Hepatocyte (in vitro differentiated cells): ENCODE results near the gene CCDC59. TPM values are rescaled to one million over a fixed set of nuclear protein-coding genes. Genes with fewer than 3 reads are reported as not detected.

Source experiments
- DNase-seq: peaks from one replicate; pipeline ENCODE4 v3.0.0-alpha.2; 2016; ENCODE audit warnings: low spot score
- H2AFZ ChIP-seq: fragments of 200-600 bp; sonication (generic); 2 replicates; pipeline ENCODE4 v1.6.0; 2016; ENCODE audit warnings: antibody characterized with exemption, mild to moderate bottlenecking
- H3K27ac ChIP-seq: fragments of 200-600 bp; sonication (generic); 2 replicates; pipeline ENCODE4 v1.5.1; 2016; ENCODE audit warnings: mild to moderate bottlenecking
- H3K27me3 ChIP-seq: fragments of 200-600 bp; sonication (generic); 2 replicates; pipeline ENCODE4 v1.6.1; 2016
- H3K36me3 ChIP-seq: fragments of 200-600 bp; sonication (generic); replicated peaks from 2 replicates; pipeline ENCODE4 v1.5.1; 2016; ENCODE audit warnings: low read depth; ENCODE audit not compliant: insufficient read depth
- H3K4me1 ChIP-seq: fragments of 200-600 bp; sonication (generic); 2 replicates; pipeline ENCODE4 v1.5.1; 2016; ENCODE audit warnings: mild to moderate bottlenecking, moderate library complexity; ENCODE audit not compliant: insufficient read depth
- H3K4me2 ChIP-seq: fragments of 200-600 bp; sonication (generic); 2 replicates; pipeline ENCODE4 v1.6.0; 2016
- H3K4me3 ChIP-seq: fragments of 200-600 bp; sonication (generic); 2 replicates; pipeline ENCODE4 v1.5.1; 2016; ENCODE audit warnings: mild to moderate bottlenecking
- H3K79me2 ChIP-seq: fragments of 200-600 bp; sonication (generic); 2 replicates; pipeline ENCODE4 v1.6.0; 2017; ENCODE audit warnings: mild to moderate bottlenecking
- H3K9me2 ChIP-seq: fragments of 200-600 bp; sonication (generic); replicated peaks from 2 replicates; pipeline ENCODE4 v1.6.0; 2017; ENCODE audit warnings: mild to moderate bottlenecking; ENCODE audit not compliant: insufficient read depth
- H3K9me3 ChIP-seq: fragments of 200-600 bp; sonication (generic); 2 replicates; pipeline ENCODE4 v1.5.1; 2016; ENCODE audit warnings: low read depth, mild to moderate bottlenecking
- H4K20me1 ChIP-seq: fragments of 200-600 bp; sonication (generic); 2 replicates; pipeline ENCODE4 v1.6.0; 2016; ENCODE audit warnings: mild to moderate bottlenecking; ENCODE audit not compliant: insufficient read depth, poor library complexity, severe bottlenecking
- EZH2 ChIP-seq: fragments of 200-600 bp; sonication (generic); IDR thresholded peaks from 2 replicates; pipeline ENCODE4 v1.6.1; 2016; ENCODE audit warnings: antibody characterized with exemption, mild to moderate bottlenecking, borderline replicate concordance
- EZH2phosphoT487 ChIP-seq: fragments of 200-600 bp; sonication (generic); IDR thresholded peaks from one replicate; pipeline ENCODE4 v1.6.1; 2018; ENCODE audit warnings: antibody characterized with exemption, mild to moderate bottlenecking, low read depth, moderate library complexity; ENCODE audit not compliant: unreplicated experiment, severe bottlenecking
- WGBS: methylation state at CpG from one replicate; pipeline ENCODE4 v1.1.6; 2016; ENCODE audit warnings: low lambda C conversion rate; ENCODE audit errors: missing lambda C conversion rate; 5-methylcytosine and 5-hydroxymethylcytosine counted together
- polyA plus RNA-seq: library from polyadenylated mRNA; unstranded; fragments of >200 nt; fragmentation: Nextera tagmentation; extraction: Ambion mirVana; gene quantifications from 2 replicates; pipeline ENCODE4 v1.2.1, GENCODE V29; 2016
- total RNA-seq: library from RNA; depleted of rRNA; stranded (reverse); fragments of >200 nt; gene quantifications from 2 replicates; pipeline ENCODE4 v1.2.3, GENCODE V29; 2014
- TF ChIP-seq, protein P1 (sequence below): fragments of 200-600 bp; sonication (generic); IDR thresholded peaks from 2 replicates; pipeline ENCODE4 v1.5.1; 2016; ENCODE audit warnings: antibody characterized with exemption, mild to moderate bottlenecking; ENCODE audit not compliant: poor library complexity

Gene CCDC59
- total and polyA plus RNA-seq, 2 experiments from 2014 or later, result 29.6 to 67.7 TPM

DNA sequence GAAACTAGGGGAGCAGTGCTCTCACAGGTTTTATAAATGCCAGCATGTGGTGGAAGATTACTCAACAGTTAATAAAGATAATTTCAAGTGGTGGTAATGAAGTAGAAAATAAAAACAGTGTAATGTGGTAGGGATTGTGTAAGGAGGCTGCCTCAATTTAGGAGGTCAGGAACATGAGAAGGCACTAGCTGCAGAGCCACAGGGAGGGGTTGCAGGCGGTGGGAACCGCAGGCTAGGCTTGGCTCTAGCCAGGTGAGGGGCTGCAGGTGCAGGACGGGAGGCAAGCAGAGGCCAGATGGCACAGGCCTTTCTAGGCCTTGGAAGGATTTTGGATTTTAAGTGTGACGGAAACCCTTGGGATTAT, 910 bp upstream of the CCDC59 start:
- TF ChIP-seq EZH2 (no peak), EZH2phosphoT487 (no peak)
- TF ChIP-seq, protein P1, sequence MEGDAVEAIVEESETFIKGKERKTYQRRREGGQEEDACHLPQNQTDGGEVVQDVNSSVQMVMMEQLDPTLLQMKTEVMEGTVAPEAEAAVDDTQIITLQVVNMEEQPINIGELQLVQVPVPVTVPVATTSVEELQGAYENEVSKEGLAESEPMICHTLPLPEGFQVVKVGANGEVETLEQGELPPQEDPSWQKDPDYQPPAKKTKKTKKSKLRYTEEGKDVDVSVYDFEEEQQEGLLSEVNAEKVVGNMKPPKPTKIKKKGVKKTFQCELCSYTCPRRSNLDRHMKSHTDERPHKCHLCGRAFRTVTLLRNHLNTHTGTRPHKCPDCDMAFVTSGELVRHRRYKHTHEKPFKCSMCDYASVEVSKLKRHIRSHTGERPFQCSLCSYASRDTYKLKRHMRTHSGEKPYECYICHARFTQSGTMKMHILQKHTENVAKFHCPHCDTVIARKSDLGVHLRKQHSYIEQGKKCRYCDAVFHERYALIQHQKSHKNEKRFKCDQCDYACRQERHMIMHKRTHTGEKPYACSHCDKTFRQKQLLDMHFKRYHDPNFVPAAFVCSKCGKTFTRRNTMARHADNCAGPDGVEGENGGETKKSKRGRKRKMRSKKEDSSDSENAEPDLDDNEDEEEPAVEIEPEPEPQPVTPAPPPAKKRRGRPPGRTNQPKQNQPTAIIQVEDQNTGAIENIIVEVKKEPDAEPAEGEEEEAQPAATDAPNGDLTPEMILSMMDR, result no peak
- H3K4me2 ChIP-seq, result peak overlapping the region; percentile 92
- H3K27me3 ChIP-seq, result no peaks in the 10 kb centered on the region
- no peaks in the 10 kb centered on the region for H3K9me2 ChIP-seq
- no peaks in the 10 kb centered on the region for H4K20me1 ChIP-seq
- 28% methylated on average over 4 of the region's 4 CpGs for WGBS
- H2AFZ ChIP-seq, result peak overlapping the region; percentile 86
- H3K36me3 ChIP-seq, result no peaks in the 10 kb centered on the region
- DNase-seq, result peak; percentile 35
- peaks cover 14% of the 10 kb centered on the region for H3K4me1 ChIP-seq
- peak overlapping the region; percentile 79 for H3K4me3 ChIP-seq
- peaks cover 52% of the 10 kb centered on the region for H3K79me2 ChIP-seq
- peak overlapping the region; percentile 100 for H3K27ac ChIP-seq
- H3K9me3 ChIP-seq, result no peaks in the 10 kb centered on the region

DNA sequence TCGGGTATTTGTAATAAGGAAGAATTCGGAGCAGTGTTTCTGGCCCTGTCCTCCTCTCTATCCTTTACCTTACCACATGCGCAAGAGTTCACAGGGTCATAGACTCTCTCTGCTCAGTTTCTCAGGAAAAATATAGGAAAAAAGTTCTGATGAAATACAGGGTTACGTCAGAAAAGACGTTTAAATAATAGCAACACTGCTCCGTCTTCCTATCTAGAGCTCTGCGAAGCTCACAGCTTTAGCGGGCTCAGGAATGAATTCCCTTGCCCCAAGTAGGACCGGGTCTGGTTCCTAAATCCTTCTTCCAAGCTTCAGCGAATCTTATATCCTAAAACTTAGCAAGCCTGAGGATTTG, 365 bp downstream of the CCDC59 start:
- Histone ChIP-seq H3K4me2 (peak overlapping the region; percentile 83), H4K20me1 (no peaks in the 10 kb centered on the region), H3K4me3 (peak overlapping the region; percentile 74), H2AFZ (peak overlapping the region; percentile 83), H3K36me3 (no peaks in the 10 kb centered on the region), H3K4me1 (peaks cover 14% of the 10 kb centered on the region), H3K27me3 (no peaks in the 10 kb centered on the region), H3K27ac (peak overlapping the region; percentile 100), H3K9me3 (no peaks in the 10 kb centered on the region), H3K9me2 (no peaks in the 10 kb centered on the region), H3K79me2 (peaks cover 50% of the 10 kb centered on the region)
- WGBS, result 3% methylated on average over 10 of the region's 10 CpGs
- TF ChIP-seq, protein P1, result no peak
- TF ChIP-seq EZH2, result no peak
- TF ChIP-seq EZH2phosphoT487, result no peak
- DNase-seq, result peak; percentile 8

DNA sequence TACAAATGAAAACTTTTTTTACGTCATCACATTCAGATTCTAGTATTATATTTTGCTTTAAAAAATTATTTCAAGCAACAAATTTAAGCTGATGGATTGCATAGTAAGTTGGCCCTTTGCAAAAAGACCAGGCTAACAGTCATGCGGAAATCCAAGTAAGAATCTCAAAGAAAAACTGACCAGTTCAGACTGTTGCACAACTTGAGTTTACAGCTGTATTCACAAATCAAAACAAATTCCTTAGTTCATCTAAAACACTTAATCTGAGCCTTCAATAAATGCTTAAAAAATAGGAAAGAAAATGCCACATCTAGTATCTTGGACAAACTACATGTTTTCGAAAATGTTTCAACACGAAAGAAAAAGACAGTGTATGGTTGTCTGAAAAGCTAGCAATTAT, 847 bp downstream of the CCDC59 start:
- H3K36me3 ChIP-seq, result no peaks in the 10 kb centered on the region
- peaks cover 14% of the 10 kb centered on the region for H3K4me1 ChIP-seq
- H3K4me2 ChIP-seq, result peak overlapping the region; percentile 83
- no peaks in the 10 kb centered on the region for H3K9me2 ChIP-seq
- peak overlapping the region; percentile 74 for H3K4me3 ChIP-seq
- H2AFZ ChIP-seq, result peak overlapping the region; percentile 83
- no peaks in the 10 kb centered on the region for H3K9me3 ChIP-seq
- H4K20me1 ChIP-seq, result no peaks in the 10 kb centered on the region
- peak overlapping the region; percentile 100 for H3K27ac ChIP-seq
- no peaks in the 10 kb centered on the region for H3K27me3 ChIP-seq
- no peak for DNase-seq
- H3K79me2 ChIP-seq, result peaks cover 47% of the 10 kb centered on the region
- WGBS, result 66% methylated on average over 4 of the region's 4 CpGs
- no peak for TF ChIP-seq EZH2phosphoT487
- no peak for TF ChIP-seq EZH2

DNA sequence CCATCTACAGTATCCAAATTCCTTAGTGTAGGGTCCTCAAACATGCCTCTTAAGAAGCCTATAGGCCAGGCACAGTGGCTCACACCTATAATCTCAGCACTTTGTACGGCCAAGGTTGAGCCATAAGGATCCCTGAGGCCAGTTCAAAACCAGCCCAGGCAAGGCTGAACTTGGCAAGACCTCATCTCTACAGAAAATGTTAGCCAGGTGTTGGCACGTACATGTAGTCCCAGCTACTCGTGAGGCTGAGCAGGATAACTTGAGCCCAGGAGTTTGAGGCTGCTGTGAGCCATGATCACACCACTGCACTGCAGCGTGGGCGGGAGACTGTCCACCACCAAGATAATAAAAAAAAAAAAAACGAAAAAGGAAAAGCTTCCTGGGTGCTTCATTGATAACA, 6.8 kb downstream of the CCDC59 start:
- Histone ChIP-seq H3K79me2 (peaks cover 10% of the 10 kb centered on the region), H3K4me3 (no peak overlapping the region), H3K36me3 (no peaks in the 10 kb centered on the region), H3K27ac (no peak overlapping the region), H3K27me3 (no peaks in the 10 kb centered on the region), H3K9me3 (no peaks in the 10 kb centered on the region), H2AFZ (no peak overlapping the region), H4K20me1 (no peaks in the 10 kb centered on the region), H3K4me1 (no peaks in the 10 kb centered on the region), H3K9me2 (no peaks in the 10 kb centered on the region), H3K4me2 (no peak overlapping the region)
- DNase-seq, result no peak
- WGBS, result 97% methylated on average over 6 of the region's 6 CpGs
- no peak for TF ChIP-seq EZH2
- TF ChIP-seq, protein P1, result no peak
- no peak for TF ChIP-seq EZH2phosphoT487
